Neural cell (in vitro differentiated cells): ENCODE measurements around the gene NAALAD2. TPM values are rescaled to one million over a fixed set of nuclear protein-coding genes. Genes with fewer than 3 reads are reported as not detected.

Experiments used
- H2AFZ ChIP-seq: fragments of 200-600, 300-800 bp; sonication (generic), shearing (Covaris generic); 2 replicates; pipeline ENCODE4 v1.6.0; 2014; ENCODE audit warnings: low read depth, mild to moderate bottlenecking, antibody characterized with exemption, low read length, moderate library complexity
- H3F3A ChIP-seq: fragments of 200-600 bp; shearing (Covaris generic); 2 replicates; pipeline ENCODE4 v1.6.1; 2016; ENCODE audit warnings: mild to moderate bottlenecking, moderate library complexity, mixed read lengths, antibody characterized with exemption, low read length; ENCODE audit not compliant: insufficient read depth, poor library complexity, severe bottlenecking
- H3K27ac ChIP-seq: fragments of 200-600, 300-800 bp; sonication (generic), shearing (Covaris generic); 2 replicates; pipeline ENCODE4 v1.5.1; 2014; ENCODE audit warnings: mild to moderate bottlenecking, low read length, moderate library complexity
- H3K27me3 ChIP-seq: fragments of 300-800, 200-600 bp; sonication (generic), shearing (Covaris generic); 2 replicates; pipeline ENCODE4 v1.6.0; 2014; ENCODE audit warnings: mild to moderate bottlenecking, low read depth, low read length, moderate library complexity; ENCODE audit not compliant: insufficient read depth
- H3K36me3 ChIP-seq: fragments of 300-800, 200-600 bp; sonication (generic), shearing (Covaris generic); 2 replicates; pipeline ENCODE4 v1.5.1; 2014; ENCODE audit warnings: mild to moderate bottlenecking, antibody characterized with exemption, low read length, moderate library complexity; ENCODE audit not compliant: insufficient read depth
- H3K4me2 ChIP-seq: fragments of 300-800, 200-600 bp; sonication (generic), shearing (Covaris generic); 2 replicates; pipeline ENCODE4 v1.6.0; 2014; ENCODE audit warnings: mild to moderate bottlenecking, low read length
- H3K4me3 ChIP-seq: fragments of 300-800, 200-600 bp; sonication (generic), shearing (Covaris generic); 2 replicates; pipeline ENCODE4 v1.5.1; 2014; ENCODE audit warnings: mild to moderate bottlenecking, low read length, moderate library complexity
- H3K79me2 ChIP-seq: fragments of 200-600 bp; shearing (Covaris generic); replicated peaks from 2 replicates; pipeline ENCODE4 v1.6.0; 2014; ENCODE audit warnings: mild to moderate bottlenecking, low read length, moderate library complexity; ENCODE audit not compliant: insufficient read depth
- H3K9ac ChIP-seq: fragments of 300-800, 200-600 bp; sonication (generic), shearing (Covaris generic); 2 replicates; pipeline ENCODE4 v1.6.1; 2016; ENCODE audit warnings: mild to moderate bottlenecking, low read length, mixed read lengths
- H3K9me2 ChIP-seq: fragments of 200-600 bp; shearing (Covaris generic); 2 replicates; pipeline ENCODE4 v1.6.1; 2016; ENCODE audit warnings: mild to moderate bottlenecking, low read length, mixed read lengths; ENCODE audit not compliant: insufficient read depth
- H3K9me3 ChIP-seq: fragments of 200-600, 300-800 bp; sonication (generic), shearing (Covaris generic); 2 replicates; pipeline ENCODE4 v1.6.1; 2016; ENCODE audit warnings: mild to moderate bottlenecking, mixed run types, low read length, moderate library complexity, mixed read lengths
- H4K20me1 ChIP-seq: fragments of 200-600 bp; shearing (Covaris generic); 2 replicates; pipeline ENCODE4 v1.6.1; 2016; ENCODE audit warnings: mild to moderate bottlenecking, mixed run types; ENCODE audit not compliant: insufficient read depth
- EP300 ChIP-seq: fragments of 450-650 bp; conservative IDR thresholded peaks from 2 replicates; pipeline ENCODE4 v1.6.1; 2014; ENCODE audit warnings: antibody characterized with exemption, mild to moderate bottlenecking, moderate library complexity; ENCODE audit not compliant: poor library complexity, severe bottlenecking
- EZH2 ChIP-seq: fragments of 200-600, 300-800 bp; shearing (Covaris generic), sonication (generic); IDR thresholded peaks from 2 replicates; pipeline ENCODE4 v1.6.1; 2014; ENCODE audit warnings: antibody characterized with exemption, low read length, borderline replicate concordance, mild to moderate bottlenecking; ENCODE audit not compliant: insufficient read depth, poor library complexity, severe bottlenecking
- MXI1 ChIP-seq: fragments of 450-650 bp; conservative IDR thresholded peaks from 2 replicates; pipeline ENCODE4 v1.6.1; 2014; ENCODE audit warnings: antibody characterized with exemption, mild to moderate bottlenecking; ENCODE audit not compliant: poor library complexity, severe bottlenecking
- POLR2AphosphoS5 ChIP-seq: IDR thresholded peaks from 2 replicates; pipeline ENCODE4 v1.6.1; 2012
- RAD21 ChIP-seq: fragments of 450-650 bp; conservative IDR thresholded peaks from 2 replicates; pipeline ENCODE4 v1.6.1; 2014; ENCODE audit warnings: antibody characterized with exemption, mild to moderate bottlenecking, moderate library complexity
- SMC3 ChIP-seq: fragments of 450-650 bp; conservative IDR thresholded peaks from 2 replicates; pipeline ENCODE4 v1.6.1; 2014; ENCODE audit warnings: antibody characterized with exemption, mild to moderate bottlenecking, moderate library complexity; ENCODE audit not compliant: poor library complexity
- TAF1 ChIP-seq: IDR thresholded peaks from 2 replicates; pipeline ENCODE4 v1.6.1; 2012; ENCODE audit warnings: low read depth
- polyA plus RNA-seq: library from polyadenylated mRNA; depleted of rRNA; stranded (reverse); fragments of >200 nt; gene quantifications from 2 replicates; pipeline ENCODE4 v1.2.3, GENCODE V29; 2014
- TF ChIP-seq, protein P1 (sequence below): IDR thresholded peaks from 2 replicates; pipeline ENCODE4 v1.6.1; 2012; ENCODE audit warnings: borderline replicate concordance
- TF ChIP-seq, protein P2 (sequence below): fragments of 450-650 bp; IDR thresholded peaks from 2 replicates; pipeline ENCODE4 v1.5.1; 2014; ENCODE audit warnings: antibody characterized with exemption, mild to moderate bottlenecking, moderate library complexity; ENCODE audit not compliant: poor library complexity, severe bottlenecking

The NAALAD2 gene
- polyA plus RNA-seq, 1 donor from 2014 or later: 19.4 TPM

DNA sequence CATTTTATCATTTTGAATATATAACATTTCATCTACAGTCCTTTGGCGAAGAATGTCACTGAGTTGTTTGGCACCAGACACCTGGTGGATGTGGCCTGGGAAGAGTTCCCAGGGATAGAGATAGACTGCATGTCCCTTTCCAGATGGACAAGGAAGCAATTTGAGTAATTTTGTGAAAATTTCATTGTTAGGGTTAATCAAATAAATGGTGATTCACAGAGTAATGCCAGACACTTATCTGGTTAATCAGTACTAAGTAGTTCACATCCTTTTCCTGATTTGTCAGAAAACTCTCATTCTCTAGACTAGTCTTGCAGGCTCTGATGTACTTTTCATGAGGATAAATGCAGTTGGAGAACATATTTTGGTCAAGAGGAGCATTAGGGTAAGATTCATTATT is 41.6 kb downstream of the NAALAD2 start:
- no peak overlapping the region for H3K4me3 ChIP-seq
- H3K79me2 ChIP-seq: no peaks in the 10 kb centered on the region
- H2AFZ ChIP-seq: no peak overlapping the region
- no peaks in the 10 kb centered on the region for H3K9me3 ChIP-seq
- H3K4me2 ChIP-seq: no peak overlapping the region
- H3K27me3 ChIP-seq: no peaks in the 10 kb centered on the region
- no peaks in the 10 kb centered on the region for H4K20me1 ChIP-seq
- H3K36me3 ChIP-seq: no peaks in the 10 kb centered on the region
- no peaks in the 10 kb centered on the region for H3F3A ChIP-seq
- no peaks in the 10 kb centered on the region for H3K9me2 ChIP-seq
- H3K9ac ChIP-seq: no peak overlapping the region
- no peak for TF ChIP-seq TAF1
- TF ChIP-seq POLR2AphosphoS5: no peak
- no peak for TF ChIP-seq SMC3
- TF ChIP-seq EP300: no peak
- no peak for TF ChIP-seq EZH2
- TF ChIP-seq, protein P1, sequence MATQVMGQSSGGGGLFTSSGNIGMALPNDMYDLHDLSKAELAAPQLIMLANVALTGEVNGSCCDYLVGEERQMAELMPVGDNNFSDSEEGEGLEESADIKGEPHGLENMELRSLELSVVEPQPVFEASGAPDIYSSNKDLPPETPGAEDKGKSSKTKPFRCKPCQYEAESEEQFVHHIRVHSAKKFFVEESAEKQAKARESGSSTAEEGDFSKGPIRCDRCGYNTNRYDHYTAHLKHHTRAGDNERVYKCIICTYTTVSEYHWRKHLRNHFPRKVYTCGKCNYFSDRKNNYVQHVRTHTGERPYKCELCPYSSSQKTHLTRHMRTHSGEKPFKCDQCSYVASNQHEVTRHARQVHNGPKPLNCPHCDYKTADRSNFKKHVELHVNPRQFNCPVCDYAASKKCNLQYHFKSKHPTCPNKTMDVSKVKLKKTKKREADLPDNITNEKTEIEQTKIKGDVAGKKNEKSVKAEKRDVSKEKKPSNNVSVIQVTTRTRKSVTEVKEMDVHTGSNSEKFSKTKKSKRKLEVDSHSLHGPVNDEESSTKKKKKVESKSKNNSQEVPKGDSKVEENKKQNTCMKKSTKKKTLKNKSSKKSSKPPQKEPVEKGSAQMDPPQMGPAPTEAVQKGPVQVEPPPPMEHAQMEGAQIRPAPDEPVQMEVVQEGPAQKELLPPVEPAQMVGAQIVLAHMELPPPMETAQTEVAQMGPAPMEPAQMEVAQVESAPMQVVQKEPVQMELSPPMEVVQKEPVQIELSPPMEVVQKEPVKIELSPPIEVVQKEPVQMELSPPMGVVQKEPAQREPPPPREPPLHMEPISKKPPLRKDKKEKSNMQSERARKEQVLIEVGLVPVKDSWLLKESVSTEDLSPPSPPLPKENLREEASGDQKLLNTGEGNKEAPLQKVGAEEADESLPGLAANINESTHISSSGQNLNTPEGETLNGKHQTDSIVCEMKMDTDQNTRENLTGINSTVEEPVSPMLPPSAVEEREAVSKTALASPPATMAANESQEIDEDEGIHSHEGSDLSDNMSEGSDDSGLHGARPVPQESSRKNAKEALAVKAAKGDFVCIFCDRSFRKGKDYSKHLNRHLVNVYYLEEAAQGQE: no peak
- no peak for TF ChIP-seq MXI1
- TF ChIP-seq RAD21: no peak
- TF ChIP-seq, protein P2, sequence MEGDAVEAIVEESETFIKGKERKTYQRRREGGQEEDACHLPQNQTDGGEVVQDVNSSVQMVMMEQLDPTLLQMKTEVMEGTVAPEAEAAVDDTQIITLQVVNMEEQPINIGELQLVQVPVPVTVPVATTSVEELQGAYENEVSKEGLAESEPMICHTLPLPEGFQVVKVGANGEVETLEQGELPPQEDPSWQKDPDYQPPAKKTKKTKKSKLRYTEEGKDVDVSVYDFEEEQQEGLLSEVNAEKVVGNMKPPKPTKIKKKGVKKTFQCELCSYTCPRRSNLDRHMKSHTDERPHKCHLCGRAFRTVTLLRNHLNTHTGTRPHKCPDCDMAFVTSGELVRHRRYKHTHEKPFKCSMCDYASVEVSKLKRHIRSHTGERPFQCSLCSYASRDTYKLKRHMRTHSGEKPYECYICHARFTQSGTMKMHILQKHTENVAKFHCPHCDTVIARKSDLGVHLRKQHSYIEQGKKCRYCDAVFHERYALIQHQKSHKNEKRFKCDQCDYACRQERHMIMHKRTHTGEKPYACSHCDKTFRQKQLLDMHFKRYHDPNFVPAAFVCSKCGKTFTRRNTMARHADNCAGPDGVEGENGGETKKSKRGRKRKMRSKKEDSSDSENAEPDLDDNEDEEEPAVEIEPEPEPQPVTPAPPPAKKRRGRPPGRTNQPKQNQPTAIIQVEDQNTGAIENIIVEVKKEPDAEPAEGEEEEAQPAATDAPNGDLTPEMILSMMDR: no peak
- H3K27ac ChIP-seq: no peak overlapping the region

- Histone ChIP-seq H3K27me3 (no peaks in the 10 kb centered on the region), H2AFZ (no peak overlapping the region), H4K20me1 (no peaks in the 10 kb centered on the region), H3K9ac (no peak overlapping the region), H3K27ac (no peak overlapping the region), H3K4me3 (no peak overlapping the region), H3K36me3 (no peaks in the 10 kb centered on the region), H3K4me2 (no peak overlapping the region), H3K9me2 (no peaks in the 10 kb centered on the region), H3F3A (no peaks in the 10 kb centered on the region), H3K9me3 (no peaks in the 10 kb centered on the region), H3K79me2 (no peaks in the 10 kb centered on the region)
- TF ChIP-seq, protein P1: no peak
- TF ChIP-seq MXI1 (no peak), EP300 (no peak), TAF1 (no peak), SMC3 (no peak), POLR2AphosphoS5 (no peak), RAD21 (no peak), EZH2 (no peak)
- TF ChIP-seq, protein P2: no peak
These were observed 44.3 kb downstream of the NAALAD2 start for GRCh38 chr11:90178751-90179150.
